WTC11 (cell line): ENCODE measurements around the gene CARS2. TPM values are rescaled to one million over a fixed set of nuclear protein-coding genes. Genes with fewer than 3 reads are reported as not detected.
"Not testable (repeated sequence)": the region's sequence is repeated elsewhere in the genome, so short reads cannot be mapped to it uniquely, and the experiment has no call there.

Experiments used
- ATAC-seq: fragments of 200-7000 bp; cut with Tn5 transposase; 2 replicates; pipeline ENCODE4 v1.10.0; 2021; ENCODE audit warnings: mild to moderate bottlenecking, moderate library complexity
- CTCF ChIA-PET: fragments of 300-600 bp; sonication (Branson Sonifier 250); formaldehyde crosslinking; loops from one replicate; lab custom pipeline; 2021; ENCODE audit warnings: antibody characterized with exemption; lab: Charles Lee
- POLR2A ChIA-PET: fragments of 350-600 bp; sonication (Branson Sonifier 250); formaldehyde crosslinking; loops from one replicate; lab custom pipeline; 2021; ENCODE audit warnings: antibody characterized with exemption; lab: Charles Lee
- DNase-seq: peaks from one replicate; pipeline ENCODE4 v3.0.0; 2021; ENCODE audit warnings: low spot score
- H3K27ac Mint-ChIP-seq: 2 replicates; pipeline ENCODE4 v1.8.0; 2021; ENCODE audit warnings: mixed read lengths
- H3K27me3 Mint-ChIP-seq: 2 replicates; pipeline ENCODE4 v1.8.0; 2021; ENCODE audit warnings: low read depth, mild to moderate bottlenecking, moderate library complexity, mixed read lengths
- H3K36me3 Mint-ChIP-seq: 2 replicates; pipeline ENCODE4 v1.8.0; 2021; ENCODE audit warnings: mixed read lengths
- H3K4me1 Mint-ChIP-seq: 2 replicates; pipeline ENCODE4 v1.8.0; 2022; ENCODE audit warnings: mixed read lengths
- H3K4me3 Mint-ChIP-seq: 2 replicates; pipeline ENCODE4 v1.8.0; 2021; ENCODE audit warnings: mild to moderate bottlenecking, moderate library complexity, mixed read lengths
- H3K9me3 Mint-ChIP-seq: 2 replicates; pipeline ENCODE4 v1.8.0; 2021; ENCODE audit warnings: mixed read lengths
- CREM ChIP-seq: sonication (generic); formaldehyde crosslinking; IDR thresholded peaks from 2 replicates; pipeline ENCODE4 v1.8.1; 2022; ENCODE audit warnings: mild to moderate bottlenecking, missing genetic modification reagents, moderate library complexity
- E2F4 ChIP-seq: sonication (generic); formaldehyde crosslinking; IDR thresholded peaks from 2 replicates; pipeline ENCODE4 v1.8.1; 2022; ENCODE audit warnings: low read depth, mild to moderate bottlenecking, moderate library complexity, missing genetic modification reagents, borderline replicate concordance
- ELF4 ChIP-seq: sonication (generic); formaldehyde crosslinking; IDR thresholded peaks from 2 replicates; pipeline ENCODE4 v1.8.1; 2022; ENCODE audit warnings: low read depth, mild to moderate bottlenecking, moderate library complexity, missing genetic modification reagents
- FOXJ3 ChIP-seq: sonication (generic); formaldehyde crosslinking; IDR thresholded peaks from 2 replicates; pipeline ENCODE4 v1.9.0; 2021; ENCODE audit warnings: missing genetic modification reagents, mild to moderate bottlenecking, borderline replicate concordance
- FOXK1 ChIP-seq: sonication (generic); formaldehyde crosslinking; IDR thresholded peaks from 2 replicates; pipeline ENCODE4 v1.8.0; 2022; ENCODE audit warnings: mild to moderate bottlenecking, moderate library complexity, missing genetic modification reagents
- GTF2I ChIP-seq: fragments of 250-450 bp; sonication (Bioruptor Pico); conservative IDR thresholded peaks from 2 replicates; pipeline ENCODE4 v1.4.0; 2021; ENCODE audit warnings: mild to moderate bottlenecking
- IRF1 ChIP-seq: sonication (generic); formaldehyde crosslinking; IDR thresholded peaks from 2 replicates; pipeline ENCODE4 v1.8.0; 2023; ENCODE audit warnings: missing genetic modification reagents
- NFE2L1 ChIP-seq: sonication (generic); formaldehyde crosslinking; IDR thresholded peaks from 2 replicates; pipeline ENCODE4 v1.8.1; 2023; ENCODE audit warnings: missing genetic modification reagents
- RELA ChIP-seq: sonication (generic); formaldehyde crosslinking; IDR thresholded peaks from 2 replicates; pipeline ENCODE4 v1.8.1; 2022; ENCODE audit warnings: missing genetic modification reagents, mild to moderate bottlenecking, borderline replicate concordance
- SP1 ChIP-seq: sonication (generic); formaldehyde crosslinking; conservative IDR thresholded peaks from 2 replicates; pipeline ENCODE4 v1.8.1; 2022; ENCODE audit warnings: missing genetic modification reagents
- ZNF121 ChIP-seq: sonication (generic); formaldehyde crosslinking; IDR thresholded peaks from 2 replicates; pipeline ENCODE4 v1.8.0; 2023; ENCODE audit warnings: missing genetic modification reagents
- ZNF671 ChIP-seq: fragments of 250-450 bp; sonication (Bioruptor Pico); IDR thresholded peaks from 2 replicates; pipeline ENCODE4 v1.8.0; 2021; ENCODE audit warnings: mild to moderate bottlenecking
- total RNA-seq: library from RNA; stranded (reverse); gene quantifications from 3 replicates; pipeline ENCODE4 v1.2.3, GENCODE V29; 2021
- TF ChIP-seq, protein P1 (sequence below): sonication (generic); formaldehyde crosslinking; IDR thresholded peaks from 2 replicates; pipeline ENCODE4 v1.8.0; 2022; ENCODE audit warnings: mild to moderate bottlenecking, missing genetic modification reagents
- TF ChIP-seq, protein P2 (sequence below): fragments of 250-450 bp; sonication (Bioruptor Pico); IDR thresholded peaks from 2 replicates; pipeline ENCODE4 v1.9.0; 2021; ENCODE audit warnings: mild to moderate bottlenecking
- TF ChIP-seq, protein P3 (sequence below): sonication (generic); formaldehyde crosslinking; IDR thresholded peaks from 2 replicates; pipeline ENCODE4 v1.8.0; 2023; ENCODE audit warnings: missing genetic modification reagents, mild to moderate bottlenecking, borderline replicate concordance

The CARS2 gene
- total RNA-seq, 1 experiment from 2014 or later = 39.9 TPM

GRCh38 chr13:110696776-110697175, 9.1 kb downstream of the CARS2 start (continued):
- TF ChIP-seq IRF1 (CRISPR knock-in tag) = no peak
- TF ChIP-seq, protein P1, sequence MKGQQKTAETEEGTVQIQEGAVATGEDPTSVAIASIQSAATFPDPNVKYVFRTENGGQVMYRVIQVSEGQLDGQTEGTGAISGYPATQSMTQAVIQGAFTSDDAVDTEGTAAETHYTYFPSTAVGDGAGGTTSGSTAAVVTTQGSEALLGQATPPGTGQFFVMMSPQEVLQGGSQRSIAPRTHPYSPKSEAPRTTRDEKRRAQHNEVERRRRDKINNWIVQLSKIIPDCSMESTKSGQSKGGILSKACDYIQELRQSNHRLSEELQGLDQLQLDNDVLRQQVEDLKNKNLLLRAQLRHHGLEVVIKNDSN (CRISPR knock-in tag) = no peak
- TF ChIP-seq SP1 = no peak
- no peak for TF ChIP-seq GTF2I
- TF ChIP-seq ZNF671 = no peak

DNA sequence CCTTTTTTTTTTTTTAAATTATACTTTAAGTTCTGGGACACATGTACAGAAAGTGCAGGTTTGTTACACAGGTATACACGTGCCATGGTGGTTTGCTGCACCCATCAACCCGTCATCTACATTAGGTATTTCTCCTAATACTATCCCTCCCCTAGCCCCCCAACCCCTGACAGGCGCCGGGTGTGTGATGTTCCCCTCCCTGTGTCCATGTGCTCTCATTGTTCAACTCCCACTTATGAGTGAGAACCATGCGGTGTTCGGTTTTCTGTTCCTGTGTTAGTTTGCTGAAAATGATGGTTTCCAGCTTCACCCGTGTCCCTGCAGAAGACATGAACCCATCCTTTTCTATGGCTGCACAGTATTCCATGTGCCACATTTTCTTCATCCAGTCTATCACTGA, 10.1 kb downstream of the CARS2 start:
- DNase-seq, H3K4me3 Mint-ChIP-seq, H3K9me3 Mint-ChIP-seq, H3K27ac Mint-ChIP-seq, ATAC-seq, CTCF ChIA-PET, POLR2A ChIA-PET, H3K27me3 Mint-ChIP-seq, H3K4me1 Mint-ChIP-seq: not testable (repeated sequence)
- H3K36me3 Mint-ChIP-seq = peaks cover 44% of the 10 kb centered on the region

DNA sequence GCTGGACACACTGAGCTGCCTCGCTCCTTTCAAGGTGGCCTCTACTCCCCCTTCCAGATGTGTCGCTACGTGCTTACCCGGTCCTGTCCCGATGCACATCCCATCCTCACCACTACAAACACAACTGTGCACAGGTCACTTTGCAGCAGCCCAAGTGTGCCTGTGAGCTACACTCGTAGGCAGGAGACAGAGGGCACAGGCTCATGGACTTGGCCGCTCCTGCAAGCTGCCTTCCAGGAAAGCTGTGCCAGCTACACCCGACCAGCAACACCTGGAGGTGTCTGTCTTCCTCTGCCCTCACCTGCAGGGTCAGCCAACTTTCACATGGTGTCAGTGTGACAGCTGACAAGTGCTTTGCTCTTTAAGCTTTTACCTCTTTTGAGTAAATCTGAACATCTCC, 15.4 kb downstream of the CARS2 start:
- POLR2A ChIA-PET = no interaction called here
- no peaks in the 10 kb centered on the region for H3K27me3 Mint-ChIP-seq
- no peak for ATAC-seq
- no peak overlapping the region for H3K27ac Mint-ChIP-seq
- TF ChIP-seq E2F4 (CRISPR knock-in tag) (no peak), RELA (CRISPR knock-in tag) (no peak), ELF4 (CRISPR knock-in tag) (no peak), CREM (CRISPR knock-in tag) (no peak), ZNF121 (CRISPR knock-in tag) (no peak), FOXK1 (no peak), FOXJ3 (CRISPR knock-in tag) (no peak), NFE2L1 (CRISPR knock-in tag) (no peak)
- TF ChIP-seq, protein P2, sequence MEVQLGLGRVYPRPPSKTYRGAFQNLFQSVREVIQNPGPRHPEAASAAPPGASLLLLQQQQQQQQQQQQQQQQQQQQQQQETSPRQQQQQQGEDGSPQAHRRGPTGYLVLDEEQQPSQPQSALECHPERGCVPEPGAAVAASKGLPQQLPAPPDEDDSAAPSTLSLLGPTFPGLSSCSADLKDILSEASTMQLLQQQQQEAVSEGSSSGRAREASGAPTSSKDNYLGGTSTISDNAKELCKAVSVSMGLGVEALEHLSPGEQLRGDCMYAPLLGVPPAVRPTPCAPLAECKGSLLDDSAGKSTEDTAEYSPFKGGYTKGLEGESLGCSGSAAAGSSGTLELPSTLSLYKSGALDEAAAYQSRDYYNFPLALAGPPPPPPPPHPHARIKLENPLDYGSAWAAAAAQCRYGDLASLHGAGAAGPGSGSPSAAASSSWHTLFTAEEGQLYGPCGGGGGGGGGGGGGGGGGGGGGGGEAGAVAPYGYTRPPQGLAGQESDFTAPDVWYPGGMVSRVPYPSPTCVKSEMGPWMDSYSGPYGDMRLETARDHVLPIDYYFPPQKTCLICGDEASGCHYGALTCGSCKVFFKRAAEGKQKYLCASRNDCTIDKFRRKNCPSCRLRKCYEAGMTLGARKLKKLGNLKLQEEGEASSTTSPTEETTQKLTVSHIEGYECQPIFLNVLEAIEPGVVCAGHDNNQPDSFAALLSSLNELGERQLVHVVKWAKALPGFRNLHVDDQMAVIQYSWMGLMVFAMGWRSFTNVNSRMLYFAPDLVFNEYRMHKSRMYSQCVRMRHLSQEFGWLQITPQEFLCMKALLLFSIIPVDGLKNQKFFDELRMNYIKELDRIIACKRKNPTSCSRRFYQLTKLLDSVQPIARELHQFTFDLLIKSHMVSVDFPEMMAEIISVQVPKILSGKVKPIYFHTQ (CRISPR knock-in tag) = no peak
- TF ChIP-seq, protein P3, sequence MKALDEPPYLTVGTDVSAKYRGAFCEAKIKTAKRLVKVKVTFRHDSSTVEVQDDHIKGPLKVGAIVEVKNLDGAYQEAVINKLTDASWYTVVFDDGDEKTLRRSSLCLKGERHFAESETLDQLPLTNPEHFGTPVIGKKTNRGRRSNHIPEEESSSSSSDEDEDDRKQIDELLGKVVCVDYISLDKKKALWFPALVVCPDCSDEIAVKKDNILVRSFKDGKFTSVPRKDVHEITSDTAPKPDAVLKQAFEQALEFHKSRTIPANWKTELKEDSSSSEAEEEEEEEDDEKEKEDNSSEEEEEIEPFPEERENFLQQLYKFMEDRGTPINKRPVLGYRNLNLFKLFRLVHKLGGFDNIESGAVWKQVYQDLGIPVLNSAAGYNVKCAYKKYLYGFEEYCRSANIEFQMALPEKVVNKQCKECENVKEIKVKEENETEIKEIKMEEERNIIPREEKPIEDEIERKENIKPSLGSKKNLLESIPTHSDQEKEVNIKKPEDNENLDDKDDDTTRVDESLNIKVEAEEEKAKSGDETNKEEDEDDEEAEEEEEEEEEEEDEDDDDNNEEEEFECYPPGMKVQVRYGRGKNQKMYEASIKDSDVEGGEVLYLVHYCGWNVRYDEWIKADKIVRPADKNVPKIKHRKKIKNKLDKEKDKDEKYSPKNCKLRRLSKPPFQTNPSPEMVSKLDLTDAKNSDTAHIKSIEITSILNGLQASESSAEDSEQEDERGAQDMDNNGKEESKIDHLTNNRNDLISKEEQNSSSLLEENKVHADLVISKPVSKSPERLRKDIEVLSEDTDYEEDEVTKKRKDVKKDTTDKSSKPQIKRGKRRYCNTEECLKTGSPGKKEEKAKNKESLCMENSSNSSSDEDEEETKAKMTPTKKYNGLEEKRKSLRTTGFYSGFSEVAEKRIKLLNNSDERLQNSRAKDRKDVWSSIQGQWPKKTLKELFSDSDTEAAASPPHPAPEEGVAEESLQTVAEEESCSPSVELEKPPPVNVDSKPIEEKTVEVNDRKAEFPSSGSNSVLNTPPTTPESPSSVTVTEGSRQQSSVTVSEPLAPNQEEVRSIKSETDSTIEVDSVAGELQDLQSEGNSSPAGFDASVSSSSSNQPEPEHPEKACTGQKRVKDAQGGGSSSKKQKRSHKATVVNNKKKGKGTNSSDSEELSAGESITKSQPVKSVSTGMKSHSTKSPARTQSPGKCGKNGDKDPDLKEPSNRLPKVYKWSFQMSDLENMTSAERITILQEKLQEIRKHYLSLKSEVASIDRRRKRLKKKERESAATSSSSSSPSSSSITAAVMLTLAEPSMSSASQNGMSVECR = no peak
- TF ChIP-seq, all 79 proteins: peak for 0
- H3K9me3 Mint-ChIP-seq = no peaks in the 10 kb centered on the region
- peaks cover 15% of the 10 kb centered on the region for H3K36me3 Mint-ChIP-seq
- H3K4me1 Mint-ChIP-seq = no peaks in the 10 kb centered on the region
- CTCF ChIA-PET = interaction anchor here (1.5 to 2.0 kb wide), 2 partner anchors 10 to 46 kb away, joined by 3 to 9 read pairs; no protein-coding TSS in a partner anchor
- DNase-seq = no peak
- no peak overlapping the region for H3K4me3 Mint-ChIP-seq
